NB4 (cell line): Measurements from ENCODE around the gene TSPAN33.
"Not testable (repeated sequence)": the region's sequence is repeated elsewhere in the genome, so short reads cannot be mapped to it uniquely, and the experiment has no call there.

ENCODE experiments used
- DNase-seq: peaks from one replicate; pipeline ENCODE4 v3.0.0; 2010; ENCODE audit warnings: low read depth
- H3K4me3 ChIP-seq: one replicate; pipeline ENCODE4 v1.5.1; 2011; ENCODE audit warnings: mild to moderate bottlenecking, low read depth, low read length, moderate library complexity
- CTCF ChIP-seq: IDR thresholded peaks from one replicate; pipeline ENCODE4 v1.5.1; 2012; ENCODE audit warnings: low read depth, low read length
- MAX ChIP-seq: IDR thresholded peaks from 2 replicates; pipeline ENCODE4 v1.6.1; 2011; ENCODE audit warnings: low read depth, low read length
- MYC ChIP-seq: IDR thresholded peaks from 2 replicates; pipeline ENCODE4 v1.6.1; 2011; ENCODE audit warnings: low read depth, low read length
- POLR2A ChIP-seq: IDR thresholded peaks from 2 replicates; pipeline ENCODE4 v1.6.1; 2011; ENCODE audit warnings: mild to moderate bottlenecking; ENCODE audit not compliant: insufficient read length; ENCODE audit errors: extremely low read depth

TSPAN33 gene

GRCh38 chr7:129118182-129118581 is 26.3 kb upstream of the TSPAN33 start:
- no peak for DNase-seq
- no peak overlapping the region for H3K4me3 ChIP-seq
- TF ChIP-seq MAX (no peak), POLR2A (no peak)

GRCh38 chr7:129118976-129119375 is 25.5 kb upstream of the TSPAN33 start:
- no peak overlapping the region for H3K4me3 ChIP-seq
- TF ChIP-seq POLR2A (no peak), MAX (no peak), MYC (no peak), CTCF (no peak)
- DNase-seq = no peak

- DNase-seq = peak; percentile 41
- not testable (repeated sequence) for H3K4me3 ChIP-seq
These were observed 22.9 kb upstream of the TSPAN33 start for GRCh38 chr7:129121501-129122077.

- no peak for TF ChIP-seq POLR2A
- TF ChIP-seq CTCF = no peak
- no peak for TF ChIP-seq MAX
- no peak for TF ChIP-seq MYC
- no peak overlapping the region for H3K4me3 ChIP-seq
- no peak for DNase-seq
These were observed 22.3 kb upstream of the TSPAN33 start for GRCh38 chr7:129122078-129122750.

- TF ChIP-seq POLR2A (no peak), MYC (no peak), CTCF (no peak), MAX (0 out of 2 replicates have a peak, but pooled peaks have one; percentile 17)
- peak; percentile 93 for DNase-seq
- H3K4me3 ChIP-seq = no peak overlapping the region
These were observed 21.6 kb upstream of the TSPAN33 start for GRCh38 chr7:129122751-129123509.

- no peak overlapping the region for H3K4me3 ChIP-seq
- DNase-seq = no peak
- TF ChIP-seq CTCF (no peak), POLR2A (no peak), MAX (no peak), MYC (no peak)
These were observed 21.0 kb upstream of the TSPAN33 start for GRCh38 chr7:129123510-129123857.

- TF ChIP-seq MAX = no peak
- TF ChIP-seq POLR2A = no peak
- no peak for TF ChIP-seq MYC
- no peak for TF ChIP-seq CTCF
- no peak overlapping the region for H3K4me3 ChIP-seq
- no peak for DNase-seq
These were observed 18.2 kb upstream of the TSPAN33 start for GRCh38 chr7:129126314-129126713.
